AG04449 (cell line): ENCODE data around the gene SH3BGRL3.

Source experiments
- CTCF ChIA-PET: fragments of 350-600 bp; formaldehyde crosslinking; extraction: SDS; loops from one replicate; lab custom pipeline; 2021; ENCODE audit warnings: antibody characterized with exemption; lab: Yijun Ruan, JAX
- POLR2A ChIA-PET: fragments of 400-600, 350-600 bp; formaldehyde crosslinking; extraction: SDS; loops from one replicate; lab custom pipeline; 2020; ENCODE audit warnings: antibody characterized with exemption, inconsistent platforms; lab: Yijun Ruan, JAX
- DNase-seq: peaks from one replicate; pipeline ENCODE4 v3.0.0-alpha.2; 2010; ENCODE audit warnings: low read depth, low spot score
- H3K4me3 ChIP-seq: 2 replicates; pipeline ENCODE4 v1.5.1; 2011; ENCODE audit warnings: low read depth, mild to moderate bottlenecking, control low read depth, low read length
- TF ChIP-seq, protein P1 (sequence below): IDR thresholded peaks from one replicate; pipeline ENCODE4 v1.5.1; 2011; ENCODE audit warnings: mild to moderate bottlenecking, moderate library complexity, low read length, control low read depth, inconsistent platforms; ENCODE audit not compliant: insufficient read depth; ENCODE audit errors: missing control alignments

Gene SH3BGRL3

GRCh38 chr1:26263212-26263611 is 16.7 kb upstream of the SH3BGRL3 start:
- ChIA-PET CTCF (interaction anchor here (1.4 to 6.5 kb wide), 3 partner anchors 13 to 128 kb away, joined by 3 to 78 read pairs (median 17); partner anchors contain the start of gene CEP85), POLR2A (no interaction called here)
- TF ChIP-seq, protein P1, sequence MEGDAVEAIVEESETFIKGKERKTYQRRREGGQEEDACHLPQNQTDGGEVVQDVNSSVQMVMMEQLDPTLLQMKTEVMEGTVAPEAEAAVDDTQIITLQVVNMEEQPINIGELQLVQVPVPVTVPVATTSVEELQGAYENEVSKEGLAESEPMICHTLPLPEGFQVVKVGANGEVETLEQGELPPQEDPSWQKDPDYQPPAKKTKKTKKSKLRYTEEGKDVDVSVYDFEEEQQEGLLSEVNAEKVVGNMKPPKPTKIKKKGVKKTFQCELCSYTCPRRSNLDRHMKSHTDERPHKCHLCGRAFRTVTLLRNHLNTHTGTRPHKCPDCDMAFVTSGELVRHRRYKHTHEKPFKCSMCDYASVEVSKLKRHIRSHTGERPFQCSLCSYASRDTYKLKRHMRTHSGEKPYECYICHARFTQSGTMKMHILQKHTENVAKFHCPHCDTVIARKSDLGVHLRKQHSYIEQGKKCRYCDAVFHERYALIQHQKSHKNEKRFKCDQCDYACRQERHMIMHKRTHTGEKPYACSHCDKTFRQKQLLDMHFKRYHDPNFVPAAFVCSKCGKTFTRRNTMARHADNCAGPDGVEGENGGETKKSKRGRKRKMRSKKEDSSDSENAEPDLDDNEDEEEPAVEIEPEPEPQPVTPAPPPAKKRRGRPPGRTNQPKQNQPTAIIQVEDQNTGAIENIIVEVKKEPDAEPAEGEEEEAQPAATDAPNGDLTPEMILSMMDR, result no peak
- DNase-seq, result no peak
- H3K4me3 ChIP-seq, result no peak overlapping the region

GRCh38 chr1:26265405-26265804 is 14.5 kb upstream of the SH3BGRL3 start:
- DNase-seq, result no peak
- no peak overlapping the region for H3K4me3 ChIP-seq
- ChIA-PET CTCF (interaction anchor here (1.2 to 6.5 kb wide), 4 partner anchors 9 to 126 kb away, joined by 3 to 78 read pairs (median 7); partner anchors contain the start of gene CEP85), POLR2A (no interaction called here)
- TF ChIP-seq, protein P1, result no peak

DNA sequence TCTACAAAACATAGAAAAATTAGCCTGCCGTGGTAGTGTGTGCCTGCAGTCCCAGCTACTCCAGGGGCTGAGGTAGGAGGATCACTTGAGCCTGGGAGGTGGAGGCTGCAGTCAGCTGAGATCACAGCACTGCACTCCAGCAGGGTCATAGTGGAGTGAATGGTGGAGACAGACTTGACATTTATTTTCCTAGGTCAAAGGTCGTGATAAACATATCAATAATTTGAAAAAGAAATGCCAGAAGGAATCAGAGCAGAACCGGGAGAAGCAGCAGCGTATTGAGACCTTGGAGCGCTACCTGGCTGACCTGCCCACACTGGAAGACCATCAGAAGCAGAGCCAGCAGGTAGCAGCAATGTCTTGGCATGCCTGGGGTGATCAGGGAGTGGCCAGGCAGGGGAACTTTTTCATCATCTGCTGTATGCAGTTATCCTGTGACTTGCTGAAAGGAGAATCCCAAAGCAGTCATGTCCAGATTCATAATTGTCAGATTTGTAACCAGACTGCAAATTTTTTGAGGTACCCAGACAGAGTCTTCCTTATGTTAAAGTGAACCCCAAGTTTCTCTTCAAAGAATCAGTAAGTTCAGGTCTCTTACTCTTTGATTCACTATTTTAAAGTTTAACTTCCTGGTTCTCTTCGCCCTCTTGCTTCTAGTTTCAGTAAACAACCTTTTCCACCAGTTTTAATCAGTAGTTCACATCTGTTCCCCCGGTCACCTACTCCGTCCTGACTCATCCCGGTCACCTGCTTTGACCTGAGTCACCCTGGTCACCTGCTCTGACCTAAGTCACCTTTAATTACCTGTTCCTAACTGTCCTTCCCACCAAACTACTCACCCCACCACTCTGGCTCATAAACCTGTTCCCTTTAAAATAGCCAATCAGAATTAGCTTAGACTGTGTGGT is 11.3 kb upstream of the SH3BGRL3 start:
- H3K4me3 ChIP-seq, result no peak overlapping the region
- TF ChIP-seq, protein P1, result no peak
- CTCF ChIA-PET, result interaction anchor here (0.8 to 1.6 kb wide), 3 partner anchors 11 to 53 kb away, joined by 3 to 5 read pairs (median 3); partner anchors contain the start of genes CEP85 and SH3BGRL3
- no peak for DNase-seq
- POLR2A ChIA-PET, result no interaction called here

DNA sequence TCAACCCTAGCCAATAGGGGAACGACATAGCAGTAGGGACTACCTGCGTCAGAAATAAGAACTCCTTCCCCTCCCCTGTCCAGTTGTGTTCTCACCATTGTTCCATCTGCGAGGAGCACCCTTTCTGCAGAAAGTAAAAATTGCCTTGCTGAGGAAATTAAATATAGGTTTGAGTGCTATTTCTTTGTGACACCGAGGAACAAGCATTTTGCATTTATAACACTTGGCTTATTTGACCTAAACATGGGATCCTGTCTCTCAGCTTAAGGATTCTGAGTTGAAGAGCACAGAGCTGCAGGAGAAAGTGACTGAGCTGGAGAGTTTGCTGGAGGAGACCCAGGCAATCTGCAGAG is 10.7 kb upstream of the SH3BGRL3 start:
- no peak overlapping the region for H3K4me3 ChIP-seq
- no peak for DNase-seq
- POLR2A ChIA-PET, result no interaction called here
- CTCF ChIA-PET, result interaction anchor here (3.6 kb wide), 1 partner anchor 15 kb away, joined by 18 read pairs; no protein-coding TSS in a partner anchor
- TF ChIP-seq, protein P1, result no peak

DNA sequence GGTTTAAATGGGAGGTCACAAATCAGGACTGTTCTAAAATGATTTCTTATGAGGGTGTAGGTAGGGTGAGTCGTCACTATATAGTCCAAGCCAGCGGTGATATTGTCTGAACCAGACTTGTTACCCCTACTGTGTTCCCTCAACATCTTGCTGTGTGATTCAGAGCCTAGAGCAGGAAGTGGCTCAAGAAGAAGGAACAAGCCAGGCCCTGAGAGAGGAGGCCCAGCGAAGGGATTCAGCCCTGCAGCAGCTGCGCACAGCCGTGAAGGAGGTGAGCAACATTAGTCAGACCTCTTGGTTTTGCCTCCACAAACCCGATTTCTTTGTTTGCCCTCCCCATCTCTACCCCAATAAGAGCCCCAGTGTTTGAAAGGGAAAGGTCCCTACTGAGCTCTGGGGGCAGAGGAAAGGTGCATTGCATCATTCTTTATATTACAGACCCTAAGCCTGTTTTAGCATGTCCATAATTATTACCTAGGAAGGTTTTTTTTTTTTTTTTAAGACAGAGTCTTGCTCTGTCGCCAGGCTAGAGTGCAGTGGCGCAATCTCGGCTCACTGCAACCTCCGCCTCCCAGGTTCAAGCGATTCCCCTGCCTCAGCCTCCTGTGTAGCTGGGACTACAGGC is 5.0 kb upstream of the SH3BGRL3 start:
- CTCF ChIA-PET, result interaction anchor here (0.7 to 10.7 kb wide), 38 partner anchors 10 to 239 kb away, joined by 3 to 179 read pairs (median 5); partner anchors contain the start of genes CD52, CEP85 and UBXN11
- POLR2A ChIA-PET, result interaction anchor here (2.0 kb wide), 1 partner anchor 10 kb away, joined by 7 read pairs; no protein-coding TSS in a partner anchor
- DNase-seq, result no peak
- no peak overlapping the region for H3K4me3 ChIP-seq
- TF ChIP-seq, protein P1, result no peak
